ENCODE results near the gene TULP4. TPM values are rescaled to one million over a fixed set of nuclear protein-coding genes. Genes with fewer than 3 reads are reported as not detected.

The TULP4 gene
- total RNA-seq, 1 experiment from 2014 or later = 64.6 TPM

DNA sequence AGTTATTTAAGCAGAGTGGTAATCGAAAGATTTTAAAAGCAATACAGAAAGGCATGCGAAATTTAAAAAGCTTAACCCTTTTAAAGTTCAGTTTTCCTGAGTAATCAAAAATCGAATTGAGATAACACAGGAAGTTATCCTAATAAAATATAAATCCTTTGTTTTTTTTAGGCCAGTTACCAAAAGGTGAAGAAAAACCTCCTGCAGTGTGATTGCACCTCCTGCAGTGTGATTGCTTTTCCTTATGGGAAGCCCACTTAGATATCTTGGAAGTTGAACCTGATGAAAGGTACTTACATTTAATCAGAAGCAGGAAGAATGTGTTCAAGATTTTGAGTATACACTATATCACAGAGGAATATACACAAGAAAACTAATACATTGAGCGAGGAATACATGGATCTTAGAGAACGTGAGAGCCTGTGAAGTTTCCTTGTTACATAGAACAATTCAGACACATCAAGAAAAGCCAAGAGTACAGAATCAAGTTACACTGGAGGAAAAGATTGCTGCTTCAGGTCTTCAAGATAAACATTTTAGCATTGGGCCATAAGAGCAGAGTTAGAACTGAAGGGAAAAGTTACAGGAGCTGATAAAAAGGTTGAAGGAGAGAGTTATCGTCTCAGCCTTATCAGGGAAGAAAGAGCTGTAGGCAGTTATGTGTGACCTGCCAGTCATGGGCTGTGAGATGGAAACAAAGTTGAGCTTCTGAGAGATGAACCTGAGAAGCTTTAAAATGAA is 240.0 kb downstream of the TULP4 start:
- H3K79me2 ChIP-seq (ENCODE audit: insufficient read depth, low read length) = no peaks in the 10 kb centered on the region
- no peak overlapping the region for H3K4ac ChIP-seq (ENCODE audit: low read depth, low read length)
- peaks cover 2% of the 10 kb centered on the region; the same call in 1 of the 2 replicates for H3K4me1 ChIP-seq (ENCODE audit: insufficient read depth, low read length)
- no peak overlapping the region for H3K56ac ChIP-seq (ENCODE audit: insufficient read length, low read depth, low read length)
- no peak overlapping the region for H2BK12ac ChIP-seq (ENCODE audit: insufficient read length, low read depth, low read length)
- no peaks in the 10 kb centered on the region for H3K23me2 ChIP-seq (ENCODE audit: insufficient read length, low read depth, low read length, poor library complexity, severe bottlenecking)
- no peaks in the 10 kb centered on the region for H3K79me1 ChIP-seq (ENCODE audit: insufficient read depth, low read depth, low read length, poor library complexity, severe bottlenecking)
- no peak overlapping the region for H4K8ac ChIP-seq (replicated peaks; ENCODE audit: insufficient read length, low read depth, low read length)
- no peak overlapping the region for H2BK20ac ChIP-seq (ENCODE audit: low read depth, low read length, poor library complexity, severe bottlenecking)
- no peak overlapping the region for H4K5ac ChIP-seq (ENCODE audit: insufficient read length, low read depth, low read length)
- no peaks in the 10 kb centered on the region for H3K9me3 ChIP-seq (ENCODE audit: control insufficient read depth, low read depth, low read length)
- H4K91ac ChIP-seq (ENCODE audit: insufficient read length, low read depth, low read length) = no peak overlapping the region
- H3K27me3 ChIP-seq (ENCODE audit: insufficient read depth, low read length) = no peaks in the 10 kb centered on the region
- no peak overlapping the region for H3K23ac ChIP-seq (ENCODE audit: insufficient read length, low read depth, low read length)
- H4K20me1 ChIP-seq (ENCODE audit: control insufficient read depth, insufficient read depth, insufficient read length) = no peaks in the 10 kb centered on the region
- no peak overlapping the region for H3K18ac ChIP-seq (ENCODE audit: insufficient read length, low read depth, low read length)
- no peak overlapping the region for H3K4me3 Mint-ChIP-seq
- H3K4me1 Mint-ChIP-seq = peaks cover 9 to 13% of the 10 kb centered on the region in 2 experiments
- TF ChIP-seq, protein P1, sequence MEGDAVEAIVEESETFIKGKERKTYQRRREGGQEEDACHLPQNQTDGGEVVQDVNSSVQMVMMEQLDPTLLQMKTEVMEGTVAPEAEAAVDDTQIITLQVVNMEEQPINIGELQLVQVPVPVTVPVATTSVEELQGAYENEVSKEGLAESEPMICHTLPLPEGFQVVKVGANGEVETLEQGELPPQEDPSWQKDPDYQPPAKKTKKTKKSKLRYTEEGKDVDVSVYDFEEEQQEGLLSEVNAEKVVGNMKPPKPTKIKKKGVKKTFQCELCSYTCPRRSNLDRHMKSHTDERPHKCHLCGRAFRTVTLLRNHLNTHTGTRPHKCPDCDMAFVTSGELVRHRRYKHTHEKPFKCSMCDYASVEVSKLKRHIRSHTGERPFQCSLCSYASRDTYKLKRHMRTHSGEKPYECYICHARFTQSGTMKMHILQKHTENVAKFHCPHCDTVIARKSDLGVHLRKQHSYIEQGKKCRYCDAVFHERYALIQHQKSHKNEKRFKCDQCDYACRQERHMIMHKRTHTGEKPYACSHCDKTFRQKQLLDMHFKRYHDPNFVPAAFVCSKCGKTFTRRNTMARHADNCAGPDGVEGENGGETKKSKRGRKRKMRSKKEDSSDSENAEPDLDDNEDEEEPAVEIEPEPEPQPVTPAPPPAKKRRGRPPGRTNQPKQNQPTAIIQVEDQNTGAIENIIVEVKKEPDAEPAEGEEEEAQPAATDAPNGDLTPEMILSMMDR (conservative IDR thresholded peaks at IDR 0.05) = no peak
- no peak overlapping the region for H3K4me2 ChIP-seq (ENCODE audit: insufficient read depth, insufficient read length, low read length)
- no peaks in the 10 kb centered on the region for H3K9me3 Mint-ChIP-seq
- H2AFZ ChIP-seq (ENCODE audit: low read length) = no peak overlapping the region
- no peaks in the 10 kb centered on the region; a peak in 1 of 7 replicates for H3K36me3 Mint-ChIP-seq (ENCODE audit: insufficient read depth in 1 of 3, low read depth in 3 of 3)
- H3K14ac ChIP-seq (ENCODE audit: insufficient read depth, low read length) = no peak overlapping the region
- no peak overlapping the region for H3K27ac Mint-ChIP-seq
- H2BK5ac ChIP-seq (ENCODE audit: insufficient read length, low read length) = no peak overlapping the region
- H3K27me3 Mint-ChIP-seq (ENCODE audit: low read depth) = no peaks in the 10 kb centered on the region
- no peak overlapping the region for H3K9ac ChIP-seq (ENCODE audit: extremely low read depth, insufficient read length, low read length)
- no peak overlapping the region for H3K27ac ChIP-seq (ENCODE audit: insufficient read length, low read depth, low read length)
- H2AK5ac ChIP-seq (ENCODE audit: insufficient read length, low read length) = no peak overlapping the region
- no peak overlapping the region for H2BK15ac ChIP-seq (ENCODE audit: low read depth, low read length)
- H2BK120ac ChIP-seq (ENCODE audit: low read depth, low read length, poor library complexity, severe bottlenecking) = no peak overlapping the region
- no peak for DNase-seq
- WGBS (ENCODE audit: extremely low coverage, insufficient read length, low lambda C conversion rate) = no CpG with 5 or more reads among the region's 6 CpGs
- no peak overlapping the region for H3T11ph ChIP-seq (ENCODE audit: low read length)

Data from H9 (cell line).